Measurements from ENCODE around the gene PADI6. TPM values are rescaled to one million over a fixed set of nuclear protein-coding genes. Genes with fewer than 3 reads are reported as not detected.

PADI6 gene
- total RNA-seq, 1 donor from 2014 or later: not detected

GRCh38 chr1:17416389-17416788 lies 44.4 kb downstream of the PADI6 start:
- Mint-ChIP-seq H3K36me3 (ENCODE audit: low read depth) (peaks cover 58% of the 10 kb centered on the region), H3K4me1 (ENCODE audit: low read depth) (peaks cover 5% of the 10 kb centered on the region), H3K27ac (no peak overlapping the region), H3K9me3 (no peaks in the 10 kb centered on the region), H3K27me3 (ENCODE audit: insufficient read depth) (no peaks in the 10 kb centered on the region), H3K4me3 (no peak overlapping the region)
- intact Hi-C loops (cut with micrococcal nuclease): loop anchor here (10.0 kb wide), 1 partner anchor 68 kb away; no protein-coding TSS in a partner anchor
- no peak for DNase-seq (ENCODE audit: low spot score)

DNA sequence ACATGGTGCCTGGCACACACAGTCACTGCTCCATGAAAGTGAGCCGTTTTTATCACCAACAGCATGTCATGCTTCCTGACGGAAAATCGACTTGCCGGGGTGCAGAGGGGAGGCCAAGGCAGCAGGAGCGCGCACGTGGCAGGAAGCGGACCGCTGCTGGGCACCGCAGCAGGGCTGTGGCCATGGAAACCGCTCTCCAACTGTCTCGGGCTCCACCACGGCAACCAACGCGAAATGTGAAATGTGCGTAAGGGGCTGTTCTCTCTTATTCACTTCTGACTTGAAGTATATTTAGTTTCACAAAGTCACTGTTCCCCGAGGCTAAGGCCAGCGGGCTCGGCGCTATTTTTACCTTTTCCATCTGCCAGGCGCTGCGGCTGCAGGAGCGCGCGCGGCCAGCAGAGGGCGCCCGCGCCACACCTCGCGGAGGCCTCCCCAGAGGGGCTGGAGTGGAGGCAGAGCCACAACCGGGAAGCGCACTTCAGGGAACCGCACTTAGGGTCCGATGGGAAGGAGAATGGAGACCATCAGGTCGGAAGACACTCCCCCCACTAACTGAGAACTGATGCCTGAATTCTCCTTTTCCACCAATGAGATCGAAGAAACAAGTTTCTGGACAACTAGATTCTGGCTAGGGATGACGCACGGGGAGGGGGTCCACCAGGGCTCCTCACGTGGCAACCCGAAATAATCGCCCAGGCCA lies 47.8 kb downstream of the PADI6 start:
- peak; percentile 33 for DNase-seq (ENCODE audit: low spot score)
- intact Hi-C loops (cut with micrococcal nuclease): loop anchor here (2.0 to 10.0 kb wide), 2 partner anchors 19 to 65 kb away; partner anchors contain the start of gene RCC2
- peaks cover 11% of the 10 kb centered on the region for H3K4me1 Mint-ChIP-seq (ENCODE audit: low read depth)
- no peaks in the 10 kb centered on the region for H3K27me3 Mint-ChIP-seq (ENCODE audit: insufficient read depth)
- H3K36me3 Mint-ChIP-seq (ENCODE audit: low read depth): peaks cover 64% of the 10 kb centered on the region
- H3K9me3 Mint-ChIP-seq: no peaks in the 10 kb centered on the region
- H3K4me3 Mint-ChIP-seq: no peak overlapping the region
- H3K27ac Mint-ChIP-seq: peak overlapping the region; percentile 61

GRCh38 chr1:17420391-17420918 lies 48.5 kb downstream of the PADI6 start:
- Mint-ChIP-seq H3K4me1 (ENCODE audit: low read depth) (peaks cover 16% of the 10 kb centered on the region), H3K27me3 (ENCODE audit: insufficient read depth) (no peaks in the 10 kb centered on the region), H3K4me3 (no peak overlapping the region), H3K27ac (no peak overlapping the region), H3K9me3 (no peaks in the 10 kb centered on the region), H3K36me3 (ENCODE audit: low read depth) (peaks cover 65% of the 10 kb centered on the region)
- intact Hi-C loops (cut with micrococcal nuclease): loop anchor here (2.0 kb wide), 1 partner anchor 18 kb away; the partner anchor contains the start of gene RCC2
- no peak for DNase-seq (ENCODE audit: low spot score)

GRCh38 chr1:17422461-17422860 lies 50.5 kb downstream of the PADI6 start:
- no peak for DNase-seq (ENCODE audit: low spot score)
- Mint-ChIP-seq H3K4me1 (ENCODE audit: low read depth) (peaks cover 16% of the 10 kb centered on the region), H3K27ac (no peak overlapping the region), H3K36me3 (ENCODE audit: low read depth) (peaks cover 60% of the 10 kb centered on the region), H3K4me3 (no peak overlapping the region), H3K9me3 (no peaks in the 10 kb centered on the region), H3K27me3 (ENCODE audit: insufficient read depth) (no peaks in the 10 kb centered on the region)
- intact Hi-C loops (cut with micrococcal nuclease): no loop called here

DNA sequence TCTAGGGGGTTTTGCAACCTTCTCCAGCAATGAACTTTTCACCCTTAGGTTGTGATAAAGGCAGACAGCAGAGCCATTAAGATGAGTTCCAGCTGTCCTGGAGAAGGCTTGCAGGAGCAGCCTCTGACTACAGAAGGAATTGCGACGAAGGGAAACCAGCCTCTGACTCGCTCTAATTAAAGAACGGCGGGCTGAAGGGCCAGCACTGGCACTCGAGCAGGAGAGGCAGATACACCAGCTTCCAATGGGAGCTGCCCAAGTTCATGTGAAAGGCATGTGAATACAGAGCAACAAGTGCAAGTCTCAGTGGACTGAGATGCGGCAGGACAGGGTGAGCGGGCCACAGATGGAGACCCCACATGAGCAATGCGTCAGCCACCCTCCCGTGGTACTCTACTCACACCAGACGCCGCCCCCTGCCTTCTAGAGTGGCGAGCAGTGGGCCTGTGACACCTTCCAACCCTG lies 51.8 kb downstream of the PADI6 start:
- no peaks in the 10 kb centered on the region for H3K27me3 Mint-ChIP-seq (ENCODE audit: insufficient read depth)
- DNase-seq (ENCODE audit: low spot score): no peak
- H3K4me3 Mint-ChIP-seq: no peak overlapping the region
- no peak overlapping the region for H3K27ac Mint-ChIP-seq
- intact Hi-C loops (cut with micrococcal nuclease): no loop called here
- no peaks in the 10 kb centered on the region for H3K9me3 Mint-ChIP-seq
- peaks cover 58% of the 10 kb centered on the region for H3K36me3 Mint-ChIP-seq (ENCODE audit: low read depth)
- H3K4me1 Mint-ChIP-seq (ENCODE audit: low read depth): peaks cover 16% of the 10 kb centered on the region

DNA sequence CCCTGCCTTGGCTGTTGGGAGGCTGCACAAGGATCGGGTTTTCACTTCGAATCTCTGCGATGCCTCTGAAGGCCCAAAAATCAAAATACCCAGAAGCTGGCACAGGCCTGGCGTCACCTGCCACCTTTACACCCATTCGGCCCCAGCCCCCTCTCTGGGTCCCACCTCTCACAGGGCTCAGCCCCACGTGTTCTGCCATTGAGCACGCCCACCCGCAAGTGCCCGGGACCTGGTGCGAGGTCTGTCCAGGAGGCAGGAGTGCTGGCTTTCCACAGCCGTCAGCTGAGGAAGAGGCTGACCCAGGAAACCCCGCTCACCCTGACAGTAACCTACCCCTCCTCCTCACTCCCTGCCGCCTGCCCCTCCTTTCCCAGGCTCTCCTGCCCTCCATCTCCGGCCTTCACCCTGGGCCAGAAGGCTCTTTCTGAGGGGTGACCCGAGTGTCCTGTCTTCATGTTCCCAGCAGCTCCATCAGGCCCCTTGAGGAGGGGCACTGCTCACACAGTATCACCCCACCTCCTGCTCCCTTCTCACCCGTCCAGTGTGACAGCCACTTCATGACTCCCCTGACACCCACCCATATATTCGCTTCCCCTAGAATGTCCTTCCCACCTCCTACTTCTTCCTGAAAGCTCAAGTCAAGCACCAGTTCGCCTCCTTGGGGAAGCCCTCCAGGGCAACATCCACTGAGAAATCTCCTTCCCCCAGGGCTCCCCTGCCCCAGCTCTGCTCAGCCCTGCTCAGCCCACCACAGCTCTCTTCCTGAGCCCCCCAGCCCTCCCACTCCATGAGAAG lies 54.0 kb downstream of the PADI6 start:
- H3K36me3 Mint-ChIP-seq (ENCODE audit: low read depth): peaks cover 54% of the 10 kb centered on the region
- H3K9me3 Mint-ChIP-seq: no peaks in the 10 kb centered on the region
- no peak overlapping the region for H3K4me3 Mint-ChIP-seq
- H3K27me3 Mint-ChIP-seq (ENCODE audit: insufficient read depth): no peaks in the 10 kb centered on the region
- intact Hi-C loops (cut with micrococcal nuclease): no loop called here
- H3K4me1 Mint-ChIP-seq (ENCODE audit: low read depth): peaks cover 11% of the 10 kb centered on the region
- H3K27ac Mint-ChIP-seq: no peak overlapping the region
- no peak for DNase-seq (ENCODE audit: low spot score)

- Mint-ChIP-seq H3K36me3 (ENCODE audit: low read depth) (peaks cover 48% of the 10 kb centered on the region), H3K9me3 (no peaks in the 10 kb centered on the region), H3K27me3 (ENCODE audit: insufficient read depth) (no peaks in the 10 kb centered on the region), H3K27ac (no peak overlapping the region), H3K4me3 (no peak overlapping the region), H3K4me1 (ENCODE audit: low read depth) (peaks cover 16% of the 10 kb centered on the region)
- DNase-seq (ENCODE audit: low spot score): no peak
- intact Hi-C loops (cut with micrococcal nuclease): no loop called here
Observed at GRCh38 chr1:17427696-17428660, 56.0 kb downstream of the PADI6 start.

- DNase-seq (ENCODE audit: low spot score): no peak
- Mint-ChIP-seq H3K27me3 (ENCODE audit: insufficient read depth) (no peaks in the 10 kb centered on the region), H3K9me3 (no peaks in the 10 kb centered on the region), H3K4me3 (no peak overlapping the region), H3K4me1 (ENCODE audit: low read depth) (peaks cover 10% of the 10 kb centered on the region), H3K36me3 (ENCODE audit: low read depth) (peaks cover 43% of the 10 kb centered on the region), H3K27ac (no peak overlapping the region)
- intact Hi-C loops (cut with micrococcal nuclease): no loop called here
Observed at GRCh38 chr1:17429183-17429582, 57.2 kb downstream of the PADI6 start.

DNA sequence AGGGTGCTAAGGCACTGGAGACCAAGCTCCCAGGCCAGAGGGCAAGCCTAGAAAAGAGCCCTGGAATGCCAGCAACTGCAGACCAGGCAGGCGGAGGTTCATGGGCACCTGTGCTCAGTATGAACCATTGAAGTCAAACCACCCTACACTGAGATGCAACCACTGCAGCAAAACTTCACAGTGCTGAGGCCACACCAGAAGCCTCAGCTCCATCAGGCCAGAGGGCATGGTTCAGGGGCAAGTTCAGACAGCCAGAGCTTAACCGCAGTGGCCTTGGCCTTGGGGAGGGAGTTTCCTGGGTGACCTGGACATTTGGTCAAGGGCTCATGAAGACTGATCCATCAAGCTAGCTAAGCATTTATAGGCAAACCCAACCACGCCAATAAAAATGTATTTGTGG lies 60.4 kb downstream of the PADI6 start:
- Mint-ChIP-seq H3K4me3 (no peak overlapping the region), H3K27ac (no peak overlapping the region), H3K27me3 (ENCODE audit: insufficient read depth) (no peaks in the 10 kb centered on the region), H3K4me1 (ENCODE audit: low read depth) (peaks cover 16% of the 10 kb centered on the region), H3K9me3 (no peaks in the 10 kb centered on the region), H3K36me3 (ENCODE audit: low read depth) (peaks cover 34% of the 10 kb centered on the region)
- no peak for DNase-seq (ENCODE audit: low spot score)
- intact Hi-C loops (cut with micrococcal nuclease): loop anchor here (10.0 kb wide), 1 partner anchor 1908 kb away; the partner anchor contains the start of genes CASP9 and DNAJC16

- no peak overlapping the region for H3K4me3 Mint-ChIP-seq
- H3K27me3 Mint-ChIP-seq (ENCODE audit: insufficient read depth): no peaks in the 10 kb centered on the region
Observed at GRCh38 chr1:17433261-17433660, 61.3 kb downstream of the PADI6 start.

GRCh38 chr1:17434016-17434415 lies 62.0 kb downstream of the PADI6 start:
- Mint-ChIP-seq H3K9me3 (no peaks in the 10 kb centered on the region), H3K36me3 (ENCODE audit: low read depth) (peaks cover 29% of the 10 kb centered on the region), H3K4me1 (ENCODE audit: low read depth) (peaks cover 16% of the 10 kb centered on the region), H3K27me3 (ENCODE audit: insufficient read depth) (no peaks in the 10 kb centered on the region), H3K4me3 (no peak overlapping the region), H3K27ac (no peak overlapping the region)
- intact Hi-C loops (cut with micrococcal nuclease): loop anchor here (10.0 kb wide), 1 partner anchor 1909 kb away; the partner anchor contains the start of genes CASP9 and DNAJC16
- DNase-seq (ENCODE audit: low spot score): no peak

More at GRCh38 chr1:17433261-17433660, 61.3 kb downstream of the PADI6 start:
- intact Hi-C loops (cut with micrococcal nuclease): loop anchor here (10.0 kb wide), 1 partner anchor 1908 kb away; the partner anchor contains the start of genes CASP9 and DNAJC16
- no peak for DNase-seq (ENCODE audit: low spot score)
- Mint-ChIP-seq H3K36me3 (ENCODE audit: low read depth) (peaks cover 34% of the 10 kb centered on the region), H3K9me3 (no peaks in the 10 kb centered on the region), H3K4me1 (ENCODE audit: low read depth) (peaks cover 16% of the 10 kb centered on the region), H3K27ac (no peak overlapping the region)

DNA sequence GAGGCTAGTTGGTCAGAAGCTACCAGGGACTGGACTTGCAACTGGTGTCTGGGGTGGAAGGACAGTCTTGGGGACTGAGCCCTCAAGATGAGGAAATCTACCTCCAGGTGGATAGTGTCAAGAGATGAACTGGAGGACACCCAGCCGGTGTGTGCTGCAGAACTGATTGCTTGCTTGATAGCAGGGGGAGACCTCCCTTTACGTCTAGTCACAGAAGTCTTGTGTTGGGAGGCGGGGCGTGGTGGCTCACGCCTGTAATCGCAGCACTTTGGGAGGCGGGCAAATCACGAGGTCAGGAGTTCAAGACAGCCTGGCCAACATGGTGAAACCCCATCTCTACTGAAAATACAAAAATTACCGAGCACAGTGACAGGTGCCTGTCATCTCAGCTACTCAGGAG lies 62.6 kb downstream of the PADI6 start:
- no peaks in the 10 kb centered on the region for H3K27me3 Mint-ChIP-seq (ENCODE audit: insufficient read depth)
- peaks cover 16% of the 10 kb centered on the region for H3K4me1 Mint-ChIP-seq (ENCODE audit: low read depth)
- no peaks in the 10 kb centered on the region for H3K9me3 Mint-ChIP-seq
- H3K27ac Mint-ChIP-seq: no peak overlapping the region
- H3K4me3 Mint-ChIP-seq: peak overlapping the region; percentile 47
- peaks cover 24% of the 10 kb centered on the region for H3K36me3 Mint-ChIP-seq (ENCODE audit: low read depth)
- no peak for DNase-seq (ENCODE audit: low spot score)
- intact Hi-C loops (cut with micrococcal nuclease): loop anchor here (10.0 kb wide), 1 partner anchor 1910 kb away; the partner anchor contains the start of genes CASP9 and DNAJC16
